ENCODE data around the gene DSG2. TPM values are rescaled to one million over a fixed set of nuclear protein-coding genes. Genes with fewer than 3 reads are reported as not detected.
A peak's percentile ranks its signal among the peaks of the same experiment; 100 is the strongest.

DSG2 gene
- total and polyA plus RNA-seq, 2 donors = 10.1 to 44.1 TPM

GRCh38 chr18:31592506-31593157 lies 94.7 kb downstream of the DSG2 start:
- H3K36me3 ChIP-seq (ENCODE audit: insufficient read depth) = no peaks in the 10 kb centered on the region
- H3K27ac ChIP-seq (ENCODE audit: low read depth) = no peak overlapping the region
- WGBS = 75% methylated on average over 10 of the region's 10 CpGs
- no peak overlapping the region for H3K4me3 ChIP-seq (ENCODE audit: low read depth, low read length)
- no peaks in the 10 kb centered on the region for H3K4me1 ChIP-seq (ENCODE audit: insufficient read depth)
- no peak for DNase-seq (ENCODE audit: extremely low spot score)

- WGBS = 69% methylated on average over 5 of the region's 5 CpGs
Observed at GRCh38 chr18:31595121-31595771, 97.3 kb downstream of the DSG2 start.

GRCh38 chr18:31596081-31596872 lies 98.3 kb downstream of the DSG2 start:
- peak; percentile 23 for DNase-seq (ENCODE audit: extremely low spot score)
- Histone ChIP-seq H3K27ac (ENCODE audit: low read depth) (no peak overlapping the region), H3K36me3 (ENCODE audit: insufficient read depth) (no peaks in the 10 kb centered on the region), H3K4me3 (ENCODE audit: low read depth, low read length) (no peak overlapping the region), H3K4me1 (ENCODE audit: insufficient read depth) (no peaks in the 10 kb centered on the region)
- 88% methylated on average over 9 of the region's 9 CpGs for WGBS

More at GRCh38 chr18:31595121-31595771, 97.3 kb downstream of the DSG2 start:
- H3K36me3 ChIP-seq (ENCODE audit: insufficient read depth) = no peaks in the 10 kb centered on the region
- H3K4me1 ChIP-seq (ENCODE audit: insufficient read depth) = no peaks in the 10 kb centered on the region
- no peak for DNase-seq (ENCODE audit: extremely low spot score)
- no peak overlapping the region for H3K4me3 ChIP-seq (ENCODE audit: low read depth, low read length)
- no peak overlapping the region for H3K27ac ChIP-seq (ENCODE audit: low read depth)

GRCh38 chr18:31598021-31598805 lies 100.2 kb downstream of the DSG2 start:
- 93% methylated on average over 13 of the region's 13 CpGs for WGBS
- H3K27ac ChIP-seq (ENCODE audit: low read depth) = no peak overlapping the region

More at GRCh38 chr18:31598021-31598805, 100.2 kb downstream of the DSG2 start:
- Histone ChIP-seq H3K4me1 (ENCODE audit: insufficient read depth) (no peaks in the 10 kb centered on the region), H3K36me3 (ENCODE audit: insufficient read depth) (no peaks in the 10 kb centered on the region), H3K4me3 (ENCODE audit: low read depth, low read length) (no peak overlapping the region)
- DNase-seq (ENCODE audit: extremely low spot score) = no peak

Other genes with a start within 250 kb of the DSG2 start
- 0.21 TPM for gene DSG1, start 180.0 kb upstream of the DSG2 start, total RNA-seq
- gene DSG1, start 180.0 kb upstream of the DSG2 start, polyA plus RNA-seq = not detected
- gene DSG4, start 121.4 kb upstream of the DSG2 start, total RNA-seq = 0.26 TPM
- not detected for gene DSG4, start 121.4 kb upstream of the DSG2 start, polyA plus RNA-seq
- 1.0 TPM for gene DSG3, start 50.4 kb upstream of the DSG2 start, total RNA-seq
- 0.14 TPM for gene DSG3, start 50.4 kb upstream of the DSG2 start, polyA plus RNA-seq
- not detected for gene TTR, start 93.7 kb downstream of the DSG2 start, total RNA-seq
- gene TTR, start 93.7 kb downstream of the DSG2 start, polyA plus RNA-seq = 0.82 TPM
- 7.5 TPM for gene B4GALT6, start 186.4 kb downstream of the DSG2 start, total RNA-seq
- 3.2 TPM for gene B4GALT6, start 186.4 kb downstream of the DSG2 start, polyA plus RNA-seq